T-helper 22 cell (primary cell): ENCODE results near the gene UBE2R2.
A peak's percentile ranks its signal among the peaks of the same experiment; 100 is the strongest.
"Not testable (repeated sequence)": the region's sequence is repeated elsewhere in the genome, so short reads cannot be mapped to it uniquely, and the experiment has no call there.

ENCODE experiments used
- DNase-seq: peaks from one replicate; pipeline ENCODE4 v3.0.0-alpha.2; 2020; ENCODE audit warnings: low read depth

The UBE2R2 gene

GRCh38 chr9:33816327-33817252 is at the start of gene UBE2R2:
Gene UBE2R2 (plus strand): TSS chr9:33817160. CDS start chr9:33817758, 598 bp downstream.
- peak; percentile 90 for DNase-seq

DNA sequence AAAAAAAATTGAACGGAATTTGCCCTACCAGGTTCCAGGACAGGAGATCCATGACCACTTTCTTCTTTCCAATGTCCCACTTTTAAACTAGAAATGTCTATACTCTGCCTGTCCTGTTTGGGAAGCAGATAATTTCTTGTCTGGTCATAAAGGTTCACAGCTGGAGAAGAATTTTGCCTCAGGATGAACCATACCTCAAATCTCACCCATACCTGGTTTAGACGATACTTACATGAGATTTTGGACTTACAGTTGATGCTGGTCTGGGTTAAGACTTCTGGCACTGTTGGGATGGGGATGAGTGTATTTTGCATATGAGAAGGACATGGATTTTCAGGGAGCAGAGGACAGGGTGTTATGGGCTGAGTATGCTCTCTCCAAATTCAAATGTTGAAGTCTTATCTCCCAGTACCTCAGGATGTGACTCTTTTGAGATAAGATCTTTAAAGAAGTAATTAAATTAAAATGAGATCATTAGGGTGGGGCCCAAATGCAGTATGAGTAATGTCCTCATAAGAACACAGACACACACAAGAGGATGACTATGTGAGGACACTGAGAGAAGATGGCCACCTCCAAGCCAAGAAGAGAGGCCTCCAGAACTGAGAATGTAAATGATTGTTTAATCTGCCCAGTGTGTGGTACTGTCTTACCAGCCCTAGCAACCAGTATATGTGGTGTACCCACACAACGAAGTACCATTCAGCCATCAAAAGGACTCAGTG is 46.6 kb upstream of the UBE2R2 start:
- not testable (repeated sequence) for DNase-seq

DNA sequence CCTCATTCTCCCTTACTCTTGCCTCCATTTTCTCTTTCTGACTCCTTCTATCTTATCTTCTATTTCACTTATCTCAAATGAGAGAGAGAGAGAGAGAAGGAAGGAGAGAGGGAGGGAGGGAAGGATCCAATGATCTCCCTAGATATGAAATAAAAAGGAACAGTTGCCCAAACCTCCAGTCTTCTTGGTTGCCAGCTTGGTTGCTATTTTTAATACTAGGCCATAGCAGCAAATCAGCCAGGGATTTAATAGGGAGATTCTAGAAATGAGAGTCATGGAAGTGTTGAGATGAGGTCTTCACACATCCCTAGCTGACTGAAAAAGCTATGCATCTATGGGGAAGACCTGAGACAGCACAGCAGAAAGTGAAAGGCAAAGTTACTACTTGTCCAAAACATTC is 43.8 kb upstream of the UBE2R2 start:
- DNase-seq = not testable (repeated sequence)

GRCh38 chr9:33774074-33774659 is 42.8 kb upstream of the UBE2R2 start:
- DNase-seq = not testable (repeated sequence)

GRCh38 chr9:33776578-33776977 is 40.4 kb upstream of the UBE2R2 start:
- no peak for DNase-seq

- no peak for DNase-seq
These were observed 38.1 kb upstream of the UBE2R2 start for GRCh38 chr9:33778700-33779351.

DNA sequence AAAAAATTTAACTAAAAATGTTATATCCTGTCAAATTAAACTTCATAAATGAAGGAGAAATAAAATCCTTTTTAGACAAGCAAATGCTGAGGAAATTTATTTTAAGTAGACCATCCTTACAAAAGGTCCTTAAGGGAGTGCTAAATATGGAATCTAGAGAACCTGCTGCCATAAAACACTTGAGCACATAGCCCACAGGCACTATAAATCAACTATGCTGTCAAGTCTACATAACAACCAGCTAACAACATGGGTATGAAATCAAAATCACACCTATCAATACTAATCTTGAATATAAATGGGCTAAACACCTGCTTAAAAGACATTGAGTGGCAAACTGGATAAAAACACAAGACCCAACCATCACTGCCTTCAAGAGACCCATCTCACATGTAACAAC is 36.7 kb upstream of the UBE2R2 start:
- no peak for DNase-seq

GRCh38 chr9:33781736-33782135 is 35.2 kb upstream of the UBE2R2 start:
- DNase-seq = no peak

DNA sequence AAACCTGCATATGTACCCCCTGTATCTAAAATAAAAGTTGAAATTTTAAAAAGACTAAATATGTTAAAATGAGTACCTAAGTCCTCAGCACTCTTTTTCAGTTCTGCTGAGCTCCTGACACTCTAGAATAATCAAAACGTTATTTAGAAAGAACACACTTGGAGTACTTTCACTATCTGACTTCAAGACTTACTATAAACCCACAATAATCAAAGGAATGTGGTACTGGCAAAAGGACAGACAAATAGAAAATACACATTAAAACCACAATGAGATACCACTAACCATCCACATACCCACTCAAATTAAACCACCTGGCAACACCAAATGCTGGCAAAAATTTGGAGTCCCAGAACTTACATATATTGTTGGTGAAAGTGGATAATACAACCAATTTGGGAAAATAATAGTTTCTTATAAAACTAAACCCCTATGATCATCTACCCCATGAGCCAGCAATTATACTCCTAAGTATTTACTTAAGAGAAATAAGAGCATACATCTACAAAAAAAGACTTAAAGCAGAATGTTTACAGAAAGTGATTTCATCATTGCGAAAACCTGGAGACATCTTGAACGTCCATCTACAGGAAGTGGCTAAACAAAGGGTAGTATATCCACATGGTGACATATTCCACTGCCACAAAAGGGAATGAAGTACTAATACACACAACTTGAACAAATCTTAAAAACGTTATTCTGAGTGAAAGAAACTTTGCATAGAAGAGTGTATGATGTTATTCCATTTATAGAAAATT is 34.4 kb upstream of the UBE2R2 start:
- no peak for DNase-seq

GRCh38 chr9:33785914-33786313 is 31.0 kb upstream of the UBE2R2 start:
- no peak for DNase-seq

- no peak for DNase-seq
These were observed 30.3 kb upstream of the UBE2R2 start for GRCh38 chr9:33786681-33787080.

- DNase-seq = no peak
These were observed 29.1 kb upstream of the UBE2R2 start for GRCh38 chr9:33787839-33788238.

GRCh38 chr9:33789429-33789828 is 27.5 kb upstream of the UBE2R2 start:
- not testable (repeated sequence) for DNase-seq

GRCh38 chr9:33791117-33791516 is 25.8 kb upstream of the UBE2R2 start:
- no peak for DNase-seq

- DNase-seq = not testable (repeated sequence)
These were observed 23.5 kb upstream of the UBE2R2 start for GRCh38 chr9:33793496-33793895.

DNA sequence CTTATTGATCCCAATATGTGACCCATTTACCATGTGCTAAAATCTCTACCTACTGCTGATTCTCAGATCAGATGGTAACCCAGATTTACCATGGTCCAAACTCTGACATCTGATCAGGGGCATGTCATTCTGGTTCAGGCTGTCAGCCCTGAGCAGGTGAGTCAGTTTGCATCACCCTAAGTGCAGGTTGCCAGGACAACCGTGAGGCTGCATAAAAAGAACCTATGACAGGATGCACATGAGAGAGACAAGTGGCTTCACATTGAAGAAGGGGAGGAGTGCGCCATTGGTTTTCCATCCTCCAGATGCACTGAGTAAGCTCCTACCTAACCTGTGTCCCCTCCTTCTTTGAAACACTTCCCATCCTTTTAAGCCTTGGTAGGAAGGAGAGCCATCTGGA is 22.4 kb upstream of the UBE2R2 start:
- DNase-seq = no peak

- DNase-seq = no peak
These were observed 21.7 kb upstream of the UBE2R2 start, which contains the start of gene PRSS3 for GRCh38 chr9:33795281-33795680. Gene PRSS3 (plus strand): TSS chr9:33795561. CDS start chr9:33795574, 13 bp downstream.

- no peak for DNase-seq
These were observed 21.1 kb upstream of the UBE2R2 start for GRCh38 chr9:33795819-33796218.

DNA sequence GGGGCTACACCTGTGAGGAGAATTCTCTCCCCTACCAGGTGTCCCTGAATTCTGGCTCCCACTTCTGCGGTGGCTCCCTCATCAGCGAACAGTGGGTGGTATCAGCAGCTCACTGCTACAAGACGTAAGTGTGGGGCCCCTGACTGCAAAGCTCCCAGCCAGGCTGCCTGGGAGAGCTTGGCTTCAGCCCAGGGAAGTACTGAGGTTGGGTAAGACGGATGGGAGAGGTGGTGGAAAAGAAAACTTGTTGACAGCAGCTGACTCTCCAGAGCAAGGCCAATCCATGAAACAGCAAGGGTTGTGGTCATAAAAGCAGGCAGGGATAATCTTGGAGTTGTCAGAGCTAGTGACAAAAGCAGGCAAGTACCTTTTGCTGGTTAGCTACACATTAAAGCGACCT is 20.3 kb upstream of the UBE2R2 start:
- DNase-seq = not testable (repeated sequence)

- no peak for DNase-seq
These were observed 19.1 kb upstream of the UBE2R2 start for GRCh38 chr9:33797837-33798236.

DNA sequence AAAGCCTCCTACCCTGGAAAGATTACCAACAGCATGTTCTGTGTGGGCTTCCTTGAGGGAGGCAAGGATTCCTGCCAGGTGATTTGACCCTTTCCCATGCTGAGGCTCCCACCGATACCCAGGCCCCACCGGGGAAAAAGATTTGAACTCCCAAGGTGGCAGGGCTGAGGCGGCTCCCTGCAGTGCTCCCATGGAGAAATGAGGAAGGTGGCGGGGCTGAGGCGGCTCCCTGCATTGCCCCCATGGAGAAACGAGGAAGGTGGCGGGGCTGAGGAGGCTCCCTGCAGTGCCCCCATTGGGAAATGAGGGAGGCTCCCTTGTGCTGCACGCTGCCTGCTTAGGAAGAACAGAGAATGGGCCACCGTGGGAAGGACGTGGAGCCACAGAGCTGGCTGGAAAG is 18.4 kb upstream of the UBE2R2 start:
- no peak for DNase-seq
